HepG2 (cell line): Measurements from ENCODE around the gene MICAL3. TPM values are rescaled to one million over a fixed set of nuclear protein-coding genes. Genes with fewer than 3 reads are reported as not detected.

Source experiments
- ATAC-seq: fragments of 200-7000 bp; cut with Tn5 transposase; 3 replicates; pipeline ENCODE4 v1.9.1; 2020; ENCODE audit warnings: mild to moderate bottlenecking, moderate library complexity
- BruUV-seq: library from RNA; stranded (reverse); fragments of 400-500 nt; replicated peaks from 2 replicates; lab custom pipeline; 2021; lab: Mats Ljungman, UMichigan
- CTCF ChIA-PET: fragments of 300-600 bp; formaldehyde crosslinking; extraction: SDS; loops from one replicate; lab custom pipeline; 2021; ENCODE audit warnings: low total read pairs, inconsistent platforms, low intra/inter-chr PET ratio; lab: Yijun Ruan, JAX
- POLR2A ChIA-PET: fragments of 350-600 bp; sonication (Branson Sonifier 250); formaldehyde crosslinking; loops from one replicate; lab custom pipeline; 2020; ENCODE audit warnings: antibody characterized with exemption, inconsistent platforms; lab: Yijun Ruan, JAX
- DNase-seq: peaks from one replicate; pipeline ENCODE4 v3.0.0-alpha.2; 2015; ENCODE audit warnings: low spot score
- FAIRE-seq: peaks from 3 replicates; lab custom pipeline; 2011; peaks lifted over from hg19 to GRCh38; lab: Jason Lieb, UNC
- H2AFZ ChIP-seq: one replicate; pipeline ENCODE4 v1.6.1; 2011; ENCODE audit warnings: low read length, inconsistent platforms
- H3K27ac ChIP-seq: fragments of 300-600 bp; 3 replicates; pipeline ENCODE4 v1.8.0; 2011; ENCODE audit warnings: mixed run types, mild to moderate bottlenecking, mixed read lengths, low read length, inconsistent platforms; ENCODE audit not compliant: insufficient read depth; ENCODE audit errors: extremely low read length
- H3K27me3 ChIP-seq, 2 experiments: fragments of 200-600 bp in 1 of 2; 2 replicates in 1 of 2; 3 replicates in 1 of 2; pipeline versions ENCODE4 v1.6.0 to v1.8.0; 2011; ENCODE audit warnings: low read length in 2 of 2, mild to moderate bottlenecking in 2 of 2, moderate library complexity in 2 of 2, inconsistent platforms in 1 of 2; ENCODE audit not compliant: insufficient read depth in 2 of 2, control insufficient read depth in 1 of 2
- H3K36me3 ChIP-seq, 2 experiments: fragments of 200-600 bp in 1 of 2; replicated peaks in 1 of 2; 2 replicates in 1 of 2; 3 replicates in 1 of 2; pipeline versions ENCODE4 v1.5.1 to v1.8.0; 2011; ENCODE audit warnings: low read length in 2 of 2, inconsistent platforms in 1 of 2; ENCODE audit not compliant: insufficient read depth in 2 of 2, control insufficient read depth in 1 of 2
- H3K4me1 ChIP-seq: 2 replicates; pipeline ENCODE4 v1.5.1; 2012; ENCODE audit warnings: low read length, inconsistent platforms; ENCODE audit not compliant: insufficient read depth
- H3K4me2 ChIP-seq: 2 replicates; pipeline ENCODE4 v1.6.0; 2011; ENCODE audit warnings: low read depth, low read length, inconsistent platforms
- H3K4me3 ChIP-seq, 3 experiments: fragments of 200-600 bp in 1 of 3; sonication (generic), shearing (Covaris generic) in 1 of 3; replicated peaks in 1 of 3; 2 replicates each; pipeline ENCODE4 v1.5.1; 2011 to 2016; ENCODE audit warnings: low read length in 3 of 3, inconsistent platforms in 2 of 3, low read depth in 2 of 3, mild to moderate bottlenecking in 2 of 3, control low read depth in 1 of 3, mixed read lengths in 1 of 3; ENCODE audit not compliant: insufficient read depth in 1 of 3
- H3K79me2 ChIP-seq: one replicate; pipeline ENCODE4 v1.6.1; 2011; ENCODE audit warnings: low read length, inconsistent platforms; ENCODE audit not compliant: insufficient read depth
- H3K9ac ChIP-seq: 2 replicates; pipeline ENCODE4 v1.6.0; 2011; ENCODE audit warnings: mild to moderate bottlenecking, low read depth, low read length, inconsistent platforms; ENCODE audit not compliant: insufficient read depth
- H3K9me3 ChIP-seq: 2 replicates; pipeline ENCODE4 v1.5.1; 2012; ENCODE audit warnings: mild to moderate bottlenecking, low read length
- H4K20me1 ChIP-seq: 2 replicates; pipeline ENCODE4 v1.6.0; 2011; ENCODE audit warnings: inconsistent platforms, mild to moderate bottlenecking, low read length, moderate library complexity; ENCODE audit not compliant: insufficient read depth
- ELF1 ChIP-seq: sonication (generic); formaldehyde crosslinking; IDR thresholded peaks from 2 replicates; pipeline ENCODE4 v1.4.0; 2020; ENCODE audit warnings: missing genetic modification reagents
- FOSL1 ChIP-seq: sonication (generic); formaldehyde crosslinking; IDR thresholded peaks from 2 replicates; pipeline ENCODE4 v1.9.0; 2021; ENCODE audit warnings: missing genetic modification reagents, borderline replicate concordance
- MYC ChIP-seq: sonication (generic); formaldehyde crosslinking; IDR thresholded peaks from 2 replicates; pipeline ENCODE4 v1.9.0; 2021; ENCODE audit warnings: missing genetic modification reagents, borderline replicate concordance
- NFIC ChIP-seq: IDR thresholded peaks from 2 replicates; pipeline ENCODE4 v1.6.1; 2012; ENCODE audit warnings: mild to moderate bottlenecking, low read length, inconsistent platforms
- NPAS2 ChIP-seq: sonication (generic); formaldehyde crosslinking; IDR thresholded peaks from 2 replicates; pipeline ENCODE4 v1.8.0; 2022; ENCODE audit warnings: mild to moderate bottlenecking, missing genetic modification reagents, borderline replicate concordance
- NR2C2 ChIP-seq: sonication (generic); formaldehyde crosslinking; IDR thresholded peaks from 2 replicates; pipeline ENCODE4 v1.4.0; 2020; ENCODE audit warnings: missing genetic modification reagents, mild to moderate bottlenecking, moderate library complexity, borderline replicate concordance
- RAD51 ChIP-seq: fragments of 450-650 bp; IDR thresholded peaks from 2 replicates; pipeline ENCODE4 v1.6.1; 2016; ENCODE audit warnings: borderline replicate concordance
- RNF219 ChIP-seq: sonication (generic); formaldehyde crosslinking; IDR thresholded peaks from 2 replicates; pipeline ENCODE4 v1.5.0; 2020; ENCODE audit warnings: mild to moderate bottlenecking, missing genetic modification reagents
- U2AF2 ChIP-seq: fragments of 200-400 bp; formaldehyde crosslinking; IDR thresholded peaks from 2 replicates; pipeline ENCODE4 v1.6.1; 2017; ENCODE audit warnings: low read depth, mild to moderate bottlenecking, low read length
- ZFP90 ChIP-seq: sonication (generic); formaldehyde crosslinking; IDR thresholded peaks from 2 replicates; pipeline ENCODE4 v1.8.0; 2022; ENCODE audit warnings: missing genetic modification reagents, mild to moderate bottlenecking, inconsistent platforms, borderline replicate concordance
- ZNF256 ChIP-seq: sonication (generic); formaldehyde crosslinking; conservative IDR thresholded peaks from 2 replicates; pipeline ENCODE4 v1.4.0; 2020; ENCODE audit warnings: missing genetic modification reagents
- ZNF773 ChIP-seq: sonication (generic); formaldehyde crosslinking; IDR thresholded peaks from 2 replicates; pipeline ENCODE4 v1.4.0; 2020; ENCODE audit warnings: missing genetic modification reagents, borderline replicate concordance
- ZNF800 ChIP-seq: sonication (generic); formaldehyde crosslinking; IDR thresholded peaks from 2 replicates; pipeline ENCODE4 v1.4.0; 2020; ENCODE audit warnings: missing genetic modification reagents
- WGBS: methylation state at CpG from one replicate; pipeline ENCODE4 v1.1.6; 2017; ENCODE audit warnings: low lambda C conversion rate; 5-methylcytosine and 5-hydroxymethylcytosine counted together
- in situ Hi-C: cut with HindIII; loops from 2 replicates; pipeline ENCODE4 v1.10.0; 2017; ENCODE audit warnings: low pct_unique_long_range_greater_than_20kb; ENCODE audit not compliant: extremely low pct_ligation_motif_present
- intact Hi-C: fragments of 100-400 bp; cut with micrococcal nuclease; formaldehyde crosslinking; loops from one replicate; pipeline ENCODE4 v1.10.0; 2022; ENCODE audit not compliant: unreplicated experiment
- polyA plus RNA-seq, 8 experiments: library from polyadenylated mRNA; depleted of rRNA in 3 of 8; stranded (reverse) in 7 of 8; unstranded in 1 of 8; fragments of >200 nt; fragmentation: Illumina TruSeq in 4 of 8; extraction: Trizol in 4 of 8; gene quantifications; 2 replicates each; pipeline versions ENCODE4 v1.2.1 to v1.2.3, GENCODE V29; 2011 to 2016; ENCODE audit warnings: low read depth in 4 of 8, missing spikeins in 1 of 8, mixed read lengths in 1 of 8; ENCODE audit not compliant: insufficient read depth in 1 of 8
- total RNA-seq, 5 experiments: library from RNA; depleted of rRNA; stranded (reverse); fragments of >200 nt; fragmentation: Illumina TruSeq; extraction: Trizol; gene quantifications; 2 replicates each; pipeline ENCODE4 v1.2.3, GENCODE V29; 2016; ENCODE audit warnings: low read depth in 1 of 5

Gene MICAL3
- total and polyA plus RNA-seq, 2 of the 13 experiments (the other 11 are each of a cell fraction or from before 2014, with no cell fraction given): 5.3 to 12.5 TPM

GRCh38 chr22:17882727-17883126 is 141.6 kb downstream of the MICAL3 start:
- ChIA-PET CTCF (no interaction called here), POLR2A (no interaction called here)
- no TSS peak for BruUV-seq
- intact Hi-C loops: no loop called here
- peaks cover 12 to 66% of the 10 kb centered on the region in 2 experiments for H3K36me3 ChIP-seq
- H3K27me3 ChIP-seq: no peaks in the 10 kb centered on the region
- in situ Hi-C loops: no loop called here
- no peak for ATAC-seq
- no peak overlapping the region for H3K4me3 ChIP-seq
- FAIRE-seq: no peak
- H3K9me3 ChIP-seq: no peaks in the 10 kb centered on the region
- H4K20me1 ChIP-seq: no peaks in the 10 kb centered on the region
- no peak for DNase-seq
- TF ChIP-seq ZFP90 (CRISPR knock-in tag) (no peak), NPAS2 (no peak), ZNF256 (CRISPR knock-in tag) (no peak), NR2C2 (CRISPR knock-in tag) (no peak), NFIC (no peak), RNF219 (no peak), RAD51 (no peak), ELF1 (CRISPR knock-in tag) (no peak), ZNF800 (CRISPR knock-in tag) (no peak), FOSL1 (no peak), ZNF773 (no peak), U2AF2 (no peak), MYC (CRISPR knock-in tag) (no peak)
- TF ChIP-seq, all 625 proteins: peak for 0
- Histone ChIP-seq H3K4me2 (no peak overlapping the region), H2AFZ (no peak overlapping the region), H3K79me2 (no peaks in the 10 kb centered on the region), H3K9ac (no peak overlapping the region), H3K4me1 (no peaks in the 10 kb centered on the region), H3K27ac (no peak overlapping the region)
- 97% methylated on average over 8 of the region's 8 CpGs for WGBS
